ENCODE results near the gene CERS6. TPM values are rescaled to one million over a fixed set of nuclear protein-coding genes. Genes with fewer than 3 reads are reported as not detected.

CERS6 gene
- total RNA-seq, 1 donor from 2014 or later: 27.7 TPM

GRCh38 chr2:168550670-168551069, 94.6 kb downstream of the CERS6 start:
- H3K4me3 ChIP-seq: no peak overlapping the region
- intact Hi-C loops (cut with DNase I): no loop called here
- no peaks in the 10 kb centered on the region for H3K4me1 ChIP-seq
- no peaks in the 10 kb centered on the region for H3K9me3 ChIP-seq
- H3K27me3 ChIP-seq: no peaks in the 10 kb centered on the region
- no peak for DNase-seq (ENCODE audit: extremely low spot score in 2 of 2)
- TF ChIP-seq CTCF (IDR thresholded peaks at IDR 0.05) (no peak), POLR2AphosphoS5 (IDR thresholded peaks at IDR 0.05; ENCODE audit: insufficient read depth in 1 of 2, low read depth in 1 of 2) (no peak), POLR2A (IDR thresholded peaks at IDR 0.05) (no peak)
- H3K36me3 ChIP-seq: no peaks in the 10 kb centered on the region
- no peak overlapping the region for H3K27ac ChIP-seq

GRCh38 chr2:168552450-168552856, 96.4 kb downstream of the CERS6 start:
- intact Hi-C loops (cut with DNase I): no loop called here
- no peak for DNase-seq (ENCODE audit: extremely low spot score in 2 of 2)
- no peaks in the 10 kb centered on the region for H3K27me3 ChIP-seq
- no peak overlapping the region for H3K27ac ChIP-seq
- no peak overlapping the region for H3K4me3 ChIP-seq
- no peaks in the 10 kb centered on the region for H3K4me1 ChIP-seq
- H3K36me3 ChIP-seq: no peaks in the 10 kb centered on the region
- TF ChIP-seq POLR2AphosphoS5 (IDR thresholded peaks at IDR 0.05; ENCODE audit: insufficient read depth in 1 of 2, low read depth in 1 of 2) (no peak), POLR2A (IDR thresholded peaks at IDR 0.05) (no peak), CTCF (IDR thresholded peaks at IDR 0.05) (no peak)
- no peaks in the 10 kb centered on the region for H3K9me3 ChIP-seq

GRCh38 chr2:168555283-168555682, 99.2 kb downstream of the CERS6 start:
- no peaks in the 10 kb centered on the region for H3K27me3 ChIP-seq
- no peak for TF ChIP-seq POLR2A (IDR thresholded peaks at IDR 0.05)
- no peak for TF ChIP-seq POLR2AphosphoS5 (IDR thresholded peaks at IDR 0.05; ENCODE audit: insufficient read depth in 1 of 2, low read depth in 1 of 2)
- TF ChIP-seq CTCF (IDR thresholded peaks at IDR 0.05): no peak
- no peaks in the 10 kb centered on the region for H3K36me3 ChIP-seq
- no peaks in the 10 kb centered on the region for H3K4me1 ChIP-seq
- no peaks in the 10 kb centered on the region for H3K9me3 ChIP-seq
- intact Hi-C loops (cut with DNase I): no loop called here
- no peak overlapping the region for H3K27ac ChIP-seq
- DNase-seq (ENCODE audit: extremely low spot score in 2 of 2): no peak
- no peak overlapping the region for H3K4me3 ChIP-seq

- no peaks in the 10 kb centered on the region for H3K27me3 ChIP-seq
- intact Hi-C loops (cut with DNase I): no loop called here
- no peak overlapping the region for H3K4me3 ChIP-seq
- DNase-seq (ENCODE audit: extremely low spot score in 2 of 2): no peak
- H3K27ac ChIP-seq: no peak overlapping the region
- H3K36me3 ChIP-seq: no peaks in the 10 kb centered on the region
- no peaks in the 10 kb centered on the region for H3K9me3 ChIP-seq
- TF ChIP-seq POLR2AphosphoS5 (IDR thresholded peaks at IDR 0.05; ENCODE audit: insufficient read depth in 1 of 2, low read depth in 1 of 2): no peak
- TF ChIP-seq POLR2A (IDR thresholded peaks at IDR 0.05): no peak
- no peak for TF ChIP-seq CTCF (IDR thresholded peaks at IDR 0.05)
- peaks cover under 1% of the 10 kb centered on the region for H3K4me1 ChIP-seq
Observed at GRCh38 chr2:168559187-168559586, 103.1 kb downstream of the CERS6 start.

GRCh38 chr2:168560817-168561499, 104.9 kb downstream of the CERS6 start:
- Histone ChIP-seq H3K9me3 (no peaks in the 10 kb centered on the region), H3K4me3 (no peak overlapping the region), H3K27me3 (no peaks in the 10 kb centered on the region), H3K4me1 (peaks cover 5% of the 10 kb centered on the region), H3K27ac (no peak overlapping the region), H3K36me3 (no peaks in the 10 kb centered on the region)
- intact Hi-C loops (cut with DNase I): no loop called here
- TF ChIP-seq POLR2A (IDR thresholded peaks at IDR 0.05) (no peak), POLR2AphosphoS5 (IDR thresholded peaks at IDR 0.05; ENCODE audit: insufficient read depth in 1 of 2, low read depth in 1 of 2) (no peak), CTCF (IDR thresholded peaks at IDR 0.05) (no peak)
- no peak for DNase-seq (ENCODE audit: extremely low spot score in 2 of 2)
